ENCODE measurements around the gene CYP2C19.
"Not testable (repeated sequence)": the region's sequence is repeated elsewhere in the genome, so short reads cannot be mapped to it uniquely, and the experiment has no call there.

The CYP2C19 gene

GRCh38 chr10:94878649-94879048, 116.2 kb downstream of the CYP2C19 start:
- TF ChIP-seq CTCF (conservative IDR thresholded peaks at IDR 0.05) = no peak
- TF ChIP-seq ZFX (IDR thresholded peaks at IDR 0.05) = no peak
- no peak overlapping the region for H3K27ac ChIP-seq

DNA sequence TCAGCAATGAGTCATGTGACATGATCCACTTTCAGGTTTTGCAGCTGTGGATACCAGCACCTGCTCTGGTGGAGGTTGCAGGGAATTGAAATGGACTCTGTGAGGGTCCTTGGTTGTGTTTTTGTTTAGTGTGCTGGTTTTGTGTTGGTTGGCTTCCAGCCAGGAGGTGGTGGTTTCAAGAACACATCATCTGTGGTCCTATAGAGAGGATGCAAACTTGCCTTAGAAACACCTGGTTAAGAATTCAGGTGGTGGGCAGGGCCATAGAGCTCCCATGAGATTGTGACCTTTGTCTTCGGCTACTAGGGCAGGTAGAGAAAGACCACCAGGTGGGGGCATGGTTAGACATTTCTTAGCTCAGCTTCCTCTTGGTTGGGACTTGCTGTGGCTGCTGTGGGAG, 116.7 kb downstream of the CYP2C19 start:
- no peak for TF ChIP-seq ZFX (IDR thresholded peaks at IDR 0.05)
- TF ChIP-seq CTCF (conservative IDR thresholded peaks at IDR 0.05) = no peak
- H3K27ac ChIP-seq = no peak overlapping the region

GRCh38 chr10:94889123-94889522, 126.6 kb downstream of the CYP2C19 start:
- TF ChIP-seq CTCF (conservative IDR thresholded peaks at IDR 0.05) = no peak
- no peak for TF ChIP-seq ZFX (IDR thresholded peaks at IDR 0.05)
- no peak overlapping the region for H3K27ac ChIP-seq

- no peak for TF ChIP-seq CTCF (conservative IDR thresholded peaks at IDR 0.05)
- no peak for TF ChIP-seq ZFX (IDR thresholded peaks at IDR 0.05)
- no peak overlapping the region for H3K27ac ChIP-seq
These were observed 128.0 kb downstream of the CYP2C19 start for GRCh38 chr10:94890264-94891022.

GRCh38 chr10:94898414-94898813, 135.9 kb downstream of the CYP2C19 start:
- H3K27ac ChIP-seq = not testable (repeated sequence)

DNA sequence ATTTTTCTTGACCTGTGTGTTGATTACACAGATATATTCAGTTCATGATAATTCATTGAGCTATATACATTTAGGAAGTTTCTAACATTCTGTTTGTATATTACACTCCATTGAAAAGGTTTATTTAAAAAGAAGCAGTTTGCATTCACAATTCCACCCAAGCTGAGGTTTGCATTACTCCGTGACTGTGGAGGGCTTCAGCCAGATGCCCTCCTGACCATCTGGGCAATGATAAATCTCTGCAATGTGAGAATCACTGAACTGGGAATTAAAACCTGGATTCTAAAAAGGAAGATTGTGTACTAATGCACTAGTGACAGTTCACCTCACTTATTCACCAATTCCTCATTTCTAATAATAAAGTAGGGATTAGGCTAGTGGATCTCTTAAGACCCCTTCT, 139.6 kb downstream of the CYP2C19 start:
- no peak for TF ChIP-seq CTCF (conservative IDR thresholded peaks at IDR 0.05)
- TF ChIP-seq ZFX (IDR thresholded peaks at IDR 0.05) = no peak
- H3K27ac ChIP-seq = no peak overlapping the region

- TF ChIP-seq CTCF (conservative IDR thresholded peaks at IDR 0.05) = no peak
- TF ChIP-seq ZFX (IDR thresholded peaks at IDR 0.05) = no peak
- no peak overlapping the region for H3K27ac ChIP-seq
These were observed 140.1 kb downstream of the CYP2C19 start for GRCh38 chr10:94902570-94902969.

Measured in C4-2B (cell line).